Spinal cord (tissue), 10 donors: ENCODE results near the gene CD28. TPM values are rescaled to one million over a fixed set of nuclear protein-coding genes. Genes with fewer than 3 reads are reported as not detected.

Experiments
- DNase-seq, 6 donors: peaks; one replicate each; pipeline versions ENCODE4 v3.0.0 to v3.0.0-alpha.2; 2013 to 2015; ENCODE audit warnings: low spot score in 6 of 6, low read depth in 4 of 6
- H3K27ac ChIP-seq: one replicate; pipeline ENCODE4 v1.5.1; 2013; ENCODE audit warnings: low read depth, low read length, control low read depth
- H3K27me3 ChIP-seq: one replicate; pipeline ENCODE4 v1.6.1; 2013; ENCODE audit warnings: low read length; ENCODE audit not compliant: control insufficient read depth, insufficient read depth
- H3K36me3 ChIP-seq: one replicate; pipeline ENCODE4 v1.6.1; 2013; ENCODE audit warnings: low read length; ENCODE audit not compliant: control insufficient read depth, insufficient read depth
- H3K4me1 ChIP-seq: one replicate; pipeline ENCODE4 v1.6.1; 2013; ENCODE audit warnings: low read length; ENCODE audit not compliant: control insufficient read depth, insufficient read depth
- H3K4me3 ChIP-seq: one replicate; pipeline ENCODE4 v1.5.1; 2013; ENCODE audit warnings: low read depth, low read length, control low read depth
- H3K9me3 ChIP-seq: one replicate; pipeline ENCODE4 v1.6.1; 2013; ENCODE audit warnings: low read length; ENCODE audit not compliant: control insufficient read depth, insufficient read depth
- WGBS: methylation state at CpG from one replicate; pipeline ENCODE4 v1.1.5; 2013; ENCODE audit warnings: missing lambda C conversion rate; ENCODE audit not compliant: insufficient coverage; 5-methylcytosine and 5-hydroxymethylcytosine counted together
- polyA plus RNA-seq, 2 donors: library from polyadenylated mRNA; unstranded; fragments of 120-200 nt; gene quantifications; one replicate each; pipeline ENCODE4 v1.2.1, GENCODE V29; 2013; ENCODE audit not compliant: insufficient read length in 2 of 2
- total RNA-seq, 2 donors: library from RNA; depleted of rRNA in 1 of 2; stranded (reverse); fragments of 120-200 nt in 1 of 2; fragments of >200 nt in 1 of 2; gene quantifications; one replicate each; pipeline versions ENCODE4 v1.2.3 to v1.2.4, GENCODE V29; 2013 to 2014
- donor health status: healthy.

CD28 gene
- total and polyA plus RNA-seq, 4 donors = 0.78 to 4.7 (median 2.4) TPM

DNA sequence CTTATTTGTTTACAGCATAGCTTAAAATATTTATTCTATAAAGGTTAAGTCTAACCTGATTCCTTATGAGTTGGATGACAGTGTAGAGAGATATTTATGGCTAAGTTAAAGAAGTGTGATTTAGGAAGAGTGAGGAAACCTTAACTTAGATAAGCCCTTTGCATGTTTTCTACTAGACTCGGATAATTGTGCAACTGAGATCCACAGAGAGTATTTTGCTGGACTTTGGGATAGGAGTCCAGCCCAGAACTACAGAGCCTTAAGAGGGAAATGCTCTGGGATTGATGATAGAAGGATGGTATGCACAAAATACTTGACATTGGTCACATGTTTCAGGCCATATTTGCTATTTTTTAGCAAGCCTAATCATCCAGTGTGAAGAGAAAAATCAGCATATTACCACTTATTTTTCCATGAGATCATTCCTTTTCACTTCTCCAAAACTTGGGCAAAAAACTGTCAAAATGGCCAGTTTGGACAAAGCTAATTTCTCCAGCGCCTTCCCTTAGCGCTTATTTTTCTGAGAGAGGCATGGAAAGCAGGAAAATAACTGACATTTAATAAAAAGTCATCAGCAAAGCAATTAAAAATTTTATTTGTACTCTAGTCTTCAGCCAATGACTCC, 3.1 kb downstream of the CD28 start:
- no peaks in the 10 kb centered on the region for H3K9me3 ChIP-seq
- no peaks in the 10 kb centered on the region for H3K4me1 ChIP-seq
- H3K36me3 ChIP-seq = no peaks in the 10 kb centered on the region
- DNase-seq = no peak
- H3K27me3 ChIP-seq = no peaks in the 10 kb centered on the region
- WGBS = no CpG with 5 or more reads among the region's 3 CpGs
- H3K27ac ChIP-seq = no peak overlapping the region
- no peak overlapping the region for H3K4me3 ChIP-seq

DNA sequence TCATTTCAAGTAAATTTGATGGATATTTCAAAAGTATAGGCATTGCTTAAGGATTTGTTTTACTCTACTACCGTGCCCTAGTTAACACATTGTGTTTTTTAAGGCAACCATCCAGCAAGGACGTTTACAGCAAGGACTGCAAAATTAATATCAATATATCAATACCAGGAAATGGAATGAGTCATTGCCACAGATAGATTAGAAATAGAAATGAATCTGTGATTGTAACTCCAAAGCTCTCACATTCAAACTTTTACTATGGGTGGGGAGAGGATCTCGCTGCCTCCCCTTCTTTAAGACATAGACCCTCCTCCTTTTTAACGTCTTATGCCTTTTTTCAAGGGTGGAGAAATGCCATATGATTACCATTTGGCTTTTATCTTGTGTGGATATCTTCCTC, 3.8 kb downstream of the CD28 start:
- no peaks in the 10 kb centered on the region for H3K4me1 ChIP-seq
- H3K27ac ChIP-seq = no peak overlapping the region
- H3K36me3 ChIP-seq = no peaks in the 10 kb centered on the region
- no peak for DNase-seq
- WGBS = no CpG with 5 or more reads among the region's 4 CpGs
- H3K9me3 ChIP-seq = no peaks in the 10 kb centered on the region
- H3K27me3 ChIP-seq = no peaks in the 10 kb centered on the region
- no peak overlapping the region for H3K4me3 ChIP-seq

DNA sequence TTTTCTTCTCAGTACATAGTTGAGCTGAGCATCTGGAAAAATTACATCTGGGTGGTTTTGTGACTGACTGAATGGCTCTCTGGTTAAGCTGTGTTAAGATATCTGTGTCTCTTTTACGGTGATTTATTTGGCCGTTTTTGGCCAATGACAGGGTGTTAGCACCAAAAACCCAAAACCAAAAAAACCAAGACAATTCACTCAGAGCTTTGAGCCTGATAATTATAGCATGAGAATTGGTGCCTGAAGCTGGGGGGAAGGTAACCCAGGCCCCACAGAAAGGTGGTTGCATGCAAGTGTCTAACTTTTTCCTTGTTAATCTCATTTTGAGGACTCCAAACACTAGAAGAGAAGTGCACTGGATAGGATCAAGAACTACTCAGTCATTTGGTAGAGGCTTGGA, 4.5 kb downstream of the CD28 start:
- no peak for DNase-seq
- WGBS = no CpG with 5 or more reads among the region's 2 CpGs
- Histone ChIP-seq H3K36me3 (no peaks in the 10 kb centered on the region), H3K4me3 (no peak overlapping the region), H3K9me3 (no peaks in the 10 kb centered on the region), H3K4me1 (no peaks in the 10 kb centered on the region), H3K27ac (no peak overlapping the region), H3K27me3 (no peaks in the 10 kb centered on the region)

DNA sequence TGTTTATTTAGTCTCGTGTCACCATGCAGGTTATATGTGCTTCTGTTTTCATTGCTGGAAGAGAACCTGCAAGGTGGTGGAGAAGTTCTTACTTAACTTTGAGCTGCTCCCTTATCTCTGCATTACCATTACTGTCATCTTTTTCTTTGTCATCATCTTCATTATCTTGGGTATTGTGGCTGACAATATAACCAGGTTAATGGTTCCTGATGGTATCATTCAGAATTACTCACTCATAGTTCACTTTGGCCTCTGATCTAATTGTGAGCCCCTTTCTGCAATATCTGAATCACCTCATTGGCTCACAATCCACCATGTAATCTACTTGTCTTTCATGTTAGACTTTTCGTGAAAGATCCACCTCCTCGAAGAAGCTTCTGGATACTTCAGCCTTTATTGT, 5.0 kb downstream of the CD28 start:
- Histone ChIP-seq H3K27me3 (no peaks in the 10 kb centered on the region), H3K9me3 (no peaks in the 10 kb centered on the region), H3K4me1 (no peaks in the 10 kb centered on the region), H3K4me3 (no peak overlapping the region), H3K27ac (no peak overlapping the region), H3K36me3 (no peaks in the 10 kb centered on the region)
- WGBS = no CpG with 5 or more reads among the region's 3 CpGs
- DNase-seq = no peak

DNA sequence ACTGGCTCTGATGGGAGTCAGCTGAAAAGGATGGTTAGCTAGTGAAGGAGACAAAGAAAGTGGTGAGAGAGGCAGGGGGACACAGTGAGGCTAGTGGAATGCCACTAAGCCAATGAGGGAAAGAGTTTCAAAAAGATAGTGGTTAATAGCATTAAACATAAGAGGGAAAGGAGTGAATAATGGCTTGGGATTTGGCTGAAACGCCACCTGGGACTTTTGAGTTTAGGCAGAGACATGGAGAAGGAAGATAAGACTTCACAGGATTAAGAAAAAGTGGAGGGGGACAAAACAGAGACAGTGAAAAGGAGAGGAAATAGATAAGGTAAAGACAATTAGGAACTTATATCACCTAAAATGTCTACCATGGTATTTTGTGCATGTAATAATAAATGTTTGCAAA, 6.9 kb downstream of the CD28 start:
- no peak for DNase-seq
- Histone ChIP-seq H3K36me3 (no peaks in the 10 kb centered on the region), H3K9me3 (no peaks in the 10 kb centered on the region), H3K4me3 (no peak overlapping the region), H3K4me1 (no peaks in the 10 kb centered on the region), H3K27ac (no peak overlapping the region), H3K27me3 (no peaks in the 10 kb centered on the region)
- 100% methylated on average over 1 of the region's 1 CpG for WGBS

DNA sequence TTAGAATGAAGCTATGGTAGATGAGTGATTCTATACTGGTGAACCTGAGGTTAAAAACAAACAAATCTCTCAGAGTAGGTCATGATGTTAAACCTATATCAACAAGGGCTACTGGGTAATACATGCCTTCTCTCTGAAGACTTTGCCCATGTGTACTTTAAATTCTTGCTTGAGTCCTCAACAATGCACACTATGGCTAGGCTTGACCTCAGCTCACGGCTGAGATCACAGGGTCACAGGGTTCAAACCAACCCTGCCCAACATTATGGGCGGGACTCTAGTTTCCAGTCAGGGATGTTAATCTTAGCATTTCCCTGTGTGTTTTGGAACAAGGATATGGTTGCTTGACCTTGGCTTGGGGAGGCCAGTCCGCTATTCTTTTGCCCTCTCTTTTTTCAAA, 7.7 kb downstream of the CD28 start:
- Histone ChIP-seq H3K4me3 (no peak overlapping the region), H3K27ac (no peak overlapping the region), H3K9me3 (no peaks in the 10 kb centered on the region), H3K36me3 (no peaks in the 10 kb centered on the region), H3K27me3 (no peaks in the 10 kb centered on the region), H3K4me1 (no peaks in the 10 kb centered on the region)
- WGBS = no CpG with 5 or more reads among the region's 3 CpGs
- no peak for DNase-seq

DNA sequence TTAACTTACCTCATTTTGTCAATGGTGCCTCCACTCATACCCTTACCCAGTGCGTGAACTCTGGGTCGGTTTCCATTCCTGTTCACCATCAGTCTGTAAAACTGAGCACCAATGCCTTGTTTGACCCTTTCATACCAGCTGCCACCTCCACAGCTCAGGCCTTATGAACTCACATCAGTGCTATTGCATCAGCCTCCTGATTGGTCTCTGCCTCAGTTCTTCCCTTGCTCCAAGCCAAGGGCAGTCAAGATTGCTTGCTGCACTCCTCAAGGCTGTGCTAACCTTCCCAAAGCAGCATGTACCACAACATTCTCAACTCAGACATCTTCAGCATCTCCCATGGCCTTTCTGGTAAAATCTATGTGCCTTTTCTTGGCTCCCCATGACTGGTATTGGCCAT, 9.3 kb downstream of the CD28 start:
- Histone ChIP-seq H3K36me3 (no peaks in the 10 kb centered on the region), H3K27me3 (no peaks in the 10 kb centered on the region), H3K4me1 (no peaks in the 10 kb centered on the region), H3K4me3 (no peak overlapping the region), H3K27ac (no peak overlapping the region), H3K9me3 (no peaks in the 10 kb centered on the region)
- DNase-seq = no peak
- WGBS = 100% methylated on average over 2 of the region's 2 CpGs

DNA sequence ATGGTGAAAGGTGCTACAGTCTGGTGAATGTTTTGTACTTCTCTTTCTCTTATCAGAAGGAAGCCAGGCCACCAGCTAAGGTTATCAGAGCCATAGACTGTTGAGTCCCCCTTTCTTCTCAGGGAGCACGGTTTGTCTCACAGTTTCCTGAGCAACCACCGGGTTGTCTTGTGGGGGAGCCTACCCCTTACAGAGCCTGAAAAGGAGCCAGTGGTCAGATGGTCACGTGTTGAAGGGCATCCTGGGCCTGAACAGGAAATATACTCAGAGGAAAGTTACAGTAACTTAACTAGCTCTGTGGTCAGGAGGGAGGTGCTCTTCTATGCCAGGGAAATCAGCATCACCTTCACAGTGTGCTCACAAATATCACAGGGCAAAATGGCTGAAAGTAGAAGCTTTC, 11.6 kb downstream of the CD28 start:
- Histone ChIP-seq H3K27me3 (no peaks in the 10 kb centered on the region), H3K4me1 (no peaks in the 10 kb centered on the region), H3K36me3 (no peaks in the 10 kb centered on the region), H3K9me3 (no peaks in the 10 kb centered on the region), H3K4me3 (no peak overlapping the region), H3K27ac (no peak overlapping the region)
- 80% methylated on average over 1 of the region's 3 CpGs for WGBS
- no peak for DNase-seq

DNA sequence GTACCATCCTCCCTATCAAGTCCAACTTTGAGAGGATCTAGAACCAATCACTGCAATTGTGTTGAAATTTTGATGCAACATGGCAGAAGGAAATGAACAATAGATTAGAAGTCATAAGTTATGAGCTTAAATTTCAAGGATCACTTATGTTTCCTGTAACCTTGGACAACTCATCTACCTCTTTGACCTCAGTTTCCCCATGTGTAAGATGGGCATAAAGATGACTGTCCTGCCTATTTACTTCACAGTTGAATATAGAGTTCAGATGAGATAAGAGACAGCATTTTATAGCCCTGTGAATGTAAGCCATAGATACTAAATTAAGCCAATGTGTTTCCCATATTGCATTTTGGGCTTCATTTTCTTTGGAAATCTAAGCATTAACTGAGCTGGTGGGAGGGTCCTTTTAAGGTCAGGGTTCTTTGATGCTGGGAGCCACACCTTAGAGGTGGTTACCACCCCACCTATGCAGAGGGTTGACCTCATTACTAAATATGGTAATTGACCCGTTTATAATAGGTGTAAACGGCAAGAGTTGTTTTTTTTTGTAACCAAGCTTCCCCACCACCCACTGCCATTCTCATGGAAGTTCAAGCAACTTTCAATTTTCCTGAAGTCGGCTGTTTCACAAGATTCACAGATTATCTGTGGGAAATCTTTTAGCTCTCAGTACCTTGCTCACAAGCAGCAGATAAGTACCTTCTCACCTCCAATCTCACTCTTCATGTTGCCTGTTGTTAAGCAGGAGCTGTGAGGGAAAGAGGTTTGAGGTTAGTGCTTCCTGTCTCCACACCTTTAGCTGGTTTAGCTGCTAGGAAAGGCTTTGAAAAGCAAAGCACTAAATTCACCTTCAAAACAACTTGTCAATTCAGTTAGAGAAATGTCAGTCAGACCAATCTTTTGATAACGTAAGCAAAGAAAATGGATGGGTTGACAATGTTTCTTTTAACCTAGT, 13.3 kb downstream of the CD28 start:
- Histone ChIP-seq H3K4me3 (no peak overlapping the region), H3K27ac (no peak overlapping the region), H3K9me3 (no peaks in the 10 kb centered on the region), H3K4me1 (no peaks in the 10 kb centered on the region), H3K36me3 (no peaks in the 10 kb centered on the region), H3K27me3 (no peaks in the 10 kb centered on the region)
- DNase-seq = no peak
- WGBS = no CpG with 5 or more reads among the region's 4 CpGs
